ENCODE measurements around the gene DPT.

Gene DPT

DNA sequence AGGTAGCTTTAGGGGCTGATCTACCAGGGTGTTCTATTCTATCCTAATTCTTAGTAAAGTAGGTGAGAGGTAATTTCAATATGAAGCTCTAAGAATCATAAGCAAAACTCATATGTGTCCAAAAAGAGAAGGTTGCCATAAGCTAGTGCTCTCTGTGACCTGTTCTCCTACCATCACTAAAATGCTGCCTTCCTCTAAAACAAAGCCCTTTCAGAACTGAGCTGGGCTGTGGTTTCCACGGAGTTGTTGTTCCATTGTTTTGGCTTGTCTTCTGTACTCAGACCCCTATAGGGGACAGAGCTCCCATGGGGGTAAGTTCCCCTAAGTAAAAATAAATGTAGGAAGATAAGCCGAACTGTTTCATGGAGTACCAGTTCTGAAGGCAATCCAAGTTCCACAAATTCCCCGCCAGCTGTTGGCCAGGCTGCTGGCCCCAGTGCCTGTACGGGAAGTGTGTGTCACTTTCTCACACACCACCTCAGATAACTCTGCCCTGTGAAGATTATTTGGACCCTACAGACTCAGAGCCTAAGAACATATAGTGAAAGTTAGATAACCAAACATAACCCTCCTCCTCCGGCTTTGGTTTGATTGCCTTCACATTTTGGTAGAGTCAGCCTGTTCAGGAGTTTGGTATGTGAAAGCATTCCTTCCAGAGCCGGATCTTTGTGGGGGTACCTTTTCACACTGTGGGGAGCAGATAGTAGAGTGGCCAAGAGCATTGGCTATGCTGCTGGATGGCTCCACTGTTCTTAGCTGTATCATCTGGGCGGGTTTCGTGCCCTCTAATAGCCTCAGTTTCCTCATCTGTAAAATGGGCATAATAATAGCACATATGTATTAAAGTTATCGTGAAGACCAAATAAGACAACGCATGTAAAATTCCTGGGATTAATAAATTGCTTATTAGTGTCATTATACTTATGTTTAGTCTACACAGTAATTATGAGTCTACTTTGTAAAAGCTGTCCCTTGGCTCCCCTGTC lies 10.8 kb downstream of the DPT start:
- no peak overlapping the region for H3K27ac ChIP-seq

DNA sequence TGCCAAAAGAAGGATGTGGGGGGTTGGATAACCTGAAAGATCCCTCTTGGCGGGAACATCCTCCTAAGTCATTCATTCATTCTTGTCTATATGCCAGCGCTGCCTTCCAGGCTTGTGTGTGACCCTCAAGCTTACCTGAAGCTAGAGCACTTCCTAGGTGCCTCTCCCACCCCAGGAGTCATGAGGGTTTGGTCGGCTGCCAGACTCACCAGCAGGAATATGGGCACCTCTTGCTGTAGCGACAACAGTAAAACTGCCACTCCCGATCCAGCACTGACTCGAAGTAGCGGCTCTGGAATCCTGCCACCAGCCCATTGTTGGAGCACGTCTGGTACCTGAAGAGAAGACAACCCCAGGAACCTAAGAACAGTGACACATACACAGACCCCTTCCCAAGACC lies 15.0 kb downstream of the DPT start:
- TF ChIP-seq, protein P1, sequence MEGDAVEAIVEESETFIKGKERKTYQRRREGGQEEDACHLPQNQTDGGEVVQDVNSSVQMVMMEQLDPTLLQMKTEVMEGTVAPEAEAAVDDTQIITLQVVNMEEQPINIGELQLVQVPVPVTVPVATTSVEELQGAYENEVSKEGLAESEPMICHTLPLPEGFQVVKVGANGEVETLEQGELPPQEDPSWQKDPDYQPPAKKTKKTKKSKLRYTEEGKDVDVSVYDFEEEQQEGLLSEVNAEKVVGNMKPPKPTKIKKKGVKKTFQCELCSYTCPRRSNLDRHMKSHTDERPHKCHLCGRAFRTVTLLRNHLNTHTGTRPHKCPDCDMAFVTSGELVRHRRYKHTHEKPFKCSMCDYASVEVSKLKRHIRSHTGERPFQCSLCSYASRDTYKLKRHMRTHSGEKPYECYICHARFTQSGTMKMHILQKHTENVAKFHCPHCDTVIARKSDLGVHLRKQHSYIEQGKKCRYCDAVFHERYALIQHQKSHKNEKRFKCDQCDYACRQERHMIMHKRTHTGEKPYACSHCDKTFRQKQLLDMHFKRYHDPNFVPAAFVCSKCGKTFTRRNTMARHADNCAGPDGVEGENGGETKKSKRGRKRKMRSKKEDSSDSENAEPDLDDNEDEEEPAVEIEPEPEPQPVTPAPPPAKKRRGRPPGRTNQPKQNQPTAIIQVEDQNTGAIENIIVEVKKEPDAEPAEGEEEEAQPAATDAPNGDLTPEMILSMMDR (conservative IDR thresholded peaks at IDR 0.05) = no peak
- H3K27ac ChIP-seq = no peak overlapping the region

More for the DNA sequence above, 10.8 kb downstream of the DPT start:
- TF ChIP-seq, protein P1 (conservative IDR thresholded peaks at IDR 0.05) = no peak

DNA sequence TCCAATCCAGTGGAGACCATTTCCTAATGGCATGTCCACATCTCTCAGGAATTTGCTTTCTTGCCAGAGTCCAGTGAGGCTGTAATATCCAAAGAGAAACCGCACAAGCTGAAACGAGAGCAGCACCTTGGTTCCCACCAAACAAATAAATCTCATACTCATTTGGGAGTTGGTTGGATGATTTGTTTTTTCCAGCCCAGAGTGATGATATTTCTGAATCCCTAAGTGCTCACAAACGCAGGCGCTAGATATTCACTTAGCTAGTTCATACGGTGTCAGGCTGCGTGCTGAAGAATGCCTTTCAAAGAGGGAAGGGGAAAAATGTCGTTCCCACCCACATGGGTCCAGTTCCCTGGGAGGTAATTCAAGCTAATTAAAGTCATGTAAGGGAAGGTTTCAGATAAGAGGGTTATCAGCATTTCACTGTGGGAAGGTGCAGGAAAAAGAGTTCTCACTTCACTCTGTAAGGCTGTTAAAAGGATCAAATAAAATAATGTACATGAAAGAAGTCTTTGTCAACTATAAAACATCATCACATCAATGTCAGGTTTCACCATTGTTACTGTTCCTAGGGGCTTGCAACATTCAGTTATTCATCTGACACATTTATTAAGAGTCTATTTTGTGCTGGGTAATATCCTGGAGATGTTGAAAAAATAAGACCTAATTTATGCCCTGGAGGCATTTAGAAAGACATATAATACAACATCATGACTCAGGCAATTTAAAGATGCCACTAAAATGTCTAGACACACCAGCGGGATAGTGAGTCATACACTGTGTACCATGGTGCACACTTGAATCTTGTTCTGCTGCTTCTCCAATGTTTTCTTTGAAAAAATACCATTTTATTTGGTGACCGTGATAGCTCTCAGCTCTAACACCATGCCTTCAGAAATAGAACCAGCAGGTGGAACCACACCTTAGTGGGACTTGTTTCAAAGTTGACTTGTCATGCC lies 19.3 kb downstream of the DPT start:
- TF ChIP-seq, protein P1 (conservative IDR thresholded peaks at IDR 0.05) = no peak
- H3K27ac ChIP-seq = no peak overlapping the region

DNA sequence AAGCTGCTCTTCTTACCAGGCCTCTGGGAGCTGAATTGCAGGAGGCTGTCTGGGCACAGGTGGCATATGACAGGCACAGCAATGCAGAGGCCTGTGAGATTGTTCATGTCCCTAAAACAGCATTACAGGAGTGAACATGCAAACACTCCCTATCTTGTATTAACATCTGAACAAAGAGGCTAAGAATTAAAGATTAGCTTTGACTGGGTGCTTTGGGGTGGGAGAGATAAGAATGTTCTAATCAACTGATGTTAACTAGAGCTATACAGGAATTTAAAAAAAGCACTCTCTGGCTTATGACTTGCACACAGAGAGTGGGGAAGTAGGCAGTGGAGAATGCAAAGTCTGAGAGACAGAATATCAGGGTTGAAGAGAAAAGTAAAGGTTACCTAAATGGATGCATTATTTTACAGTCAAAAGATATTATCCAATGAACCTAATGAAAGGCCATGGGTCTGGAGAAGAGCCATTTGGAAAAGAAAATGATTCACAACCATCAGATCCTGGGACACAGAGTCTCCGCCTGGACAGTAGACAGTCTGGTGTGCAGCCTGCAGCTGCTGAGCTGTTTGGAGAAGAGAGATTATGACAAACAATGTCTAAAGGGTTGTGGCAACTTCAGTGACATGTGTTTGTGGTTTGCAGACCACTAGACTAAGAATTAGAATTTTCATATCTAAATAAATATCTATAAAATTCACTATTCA lies 20.2 kb downstream of the DPT start:
- H3K27ac ChIP-seq = no peak overlapping the region
- TF ChIP-seq, protein P1 (conservative IDR thresholded peaks at IDR 0.05) = no peak

DNA sequence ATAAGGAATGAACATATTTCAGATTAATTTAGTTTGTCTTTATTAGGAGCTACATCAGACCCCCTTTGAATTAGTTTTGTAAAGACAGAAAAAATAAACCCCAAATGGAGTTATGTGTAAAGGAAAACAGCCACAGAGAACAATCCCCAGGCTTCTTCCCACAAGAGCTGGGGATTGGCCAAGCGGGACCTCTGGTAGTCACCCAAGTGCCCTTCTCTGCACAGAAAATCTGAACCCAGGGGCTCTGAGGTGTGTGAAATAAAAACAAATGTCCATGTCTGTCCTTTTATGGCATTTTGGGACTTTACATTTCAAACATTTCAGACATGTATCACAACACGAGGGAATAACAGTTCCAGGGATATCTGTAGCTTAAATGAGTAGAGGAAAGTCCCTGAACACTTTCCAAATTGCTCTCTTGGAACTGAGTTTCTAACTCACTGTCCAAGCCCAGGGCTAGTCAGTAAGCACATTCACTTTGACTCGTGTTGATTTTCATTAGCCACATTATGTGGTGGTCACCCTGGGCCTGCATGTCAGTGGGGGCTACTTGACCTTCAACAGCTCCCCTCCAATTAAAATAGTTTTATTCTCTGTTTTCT lies 22.5 kb downstream of the DPT start:
- H3K27ac ChIP-seq = no peak overlapping the region
- TF ChIP-seq, protein P1 (conservative IDR thresholded peaks at IDR 0.05) = no peak

DNA sequence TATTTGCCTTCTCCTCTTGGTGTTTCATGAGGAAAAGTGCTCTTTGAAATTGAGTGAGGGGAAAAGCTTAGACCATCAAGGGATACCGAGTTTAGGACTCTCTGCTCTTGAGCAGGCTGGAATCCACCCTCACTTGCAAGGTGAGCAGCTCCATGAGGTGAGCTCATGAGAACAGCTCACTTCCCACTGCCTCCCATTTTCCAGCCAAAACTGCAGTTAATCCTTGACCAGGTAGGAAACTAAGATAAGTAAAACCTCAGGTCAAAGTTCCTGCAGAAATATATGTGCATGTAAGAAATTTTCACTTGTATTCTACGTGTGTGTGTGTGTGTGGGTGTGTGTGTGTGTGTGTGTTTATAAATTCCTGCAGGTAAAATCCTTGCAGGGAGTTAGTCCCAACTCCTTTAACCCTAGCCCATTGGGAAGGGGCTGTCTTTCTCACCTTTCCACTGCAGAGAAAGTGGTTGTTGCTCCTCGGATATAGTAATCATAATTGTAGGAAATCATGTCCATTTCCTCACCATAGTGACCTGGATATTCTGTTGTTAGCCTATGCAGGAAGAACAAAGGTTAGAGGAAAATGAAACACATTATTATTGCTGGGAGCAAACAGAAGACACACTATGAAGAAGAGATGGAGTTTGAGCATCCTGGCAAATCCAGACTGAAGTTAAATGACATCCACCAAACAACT lies 28.3 kb downstream of the DPT start:
- TF ChIP-seq, protein P1 (conservative IDR thresholded peaks at IDR 0.05) = no peak

More for the DNA sequence above, 28.3 kb downstream of the DPT start:
- no peak overlapping the region for H3K27ac ChIP-seq

Data from VCaP (cell line).